ENCODE data around the gene SRPK3.

The SRPK3 gene

GRCh38 chrX:153782871-153783270 lies 2.0 kb downstream of the SRPK3 start:
- DNase-seq (ENCODE audit: low read depth in 2 of 2, low spot score in 1 of 2), result no peak

GRCh38 chrX:153783378-153784013 lies 2.7 kb downstream of the SRPK3 start:
- no peak for DNase-seq (ENCODE audit: low read depth in 2 of 2, low spot score in 1 of 2)

DNA sequence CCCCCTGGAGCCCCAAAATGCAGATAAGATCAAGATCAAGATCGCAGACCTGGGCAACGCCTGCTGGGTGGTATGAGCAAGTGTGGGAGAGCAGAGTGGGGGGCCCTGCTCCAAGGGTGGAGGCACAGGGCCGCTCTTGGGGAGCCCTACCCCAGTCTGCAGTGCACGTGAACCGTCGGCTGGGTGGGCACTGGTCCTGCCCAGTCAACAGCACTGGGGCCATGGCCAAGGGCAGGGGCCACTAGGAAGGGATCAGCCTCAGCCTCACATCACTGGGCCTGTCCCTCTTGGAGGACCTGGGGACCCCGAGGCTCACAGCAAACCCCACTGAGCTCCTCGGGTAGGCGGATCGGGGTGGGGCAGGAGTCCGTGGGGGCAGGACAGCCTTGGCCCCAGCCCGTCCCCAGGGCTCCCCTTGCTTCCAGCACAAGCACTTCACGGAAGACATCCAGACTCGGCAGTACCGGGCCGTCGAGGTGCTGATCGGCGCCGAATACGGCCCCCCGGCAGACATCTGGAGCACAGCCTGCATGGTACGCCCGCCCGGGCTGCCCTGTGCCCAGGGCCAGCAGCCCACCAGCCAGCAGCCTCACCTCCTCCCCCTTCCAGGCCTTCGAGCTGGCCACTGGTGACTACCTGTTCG lies 3.6 kb downstream of the SRPK3 start:
- no peak for DNase-seq (ENCODE audit: low read depth in 2 of 2, low spot score in 1 of 2)

- no peak for DNase-seq (ENCODE audit: low read depth in 2 of 2, low spot score in 1 of 2)
Measured at GRCh38 chrX:153786669-153787068, 5.8 kb downstream of the SRPK3 start.

DNA sequence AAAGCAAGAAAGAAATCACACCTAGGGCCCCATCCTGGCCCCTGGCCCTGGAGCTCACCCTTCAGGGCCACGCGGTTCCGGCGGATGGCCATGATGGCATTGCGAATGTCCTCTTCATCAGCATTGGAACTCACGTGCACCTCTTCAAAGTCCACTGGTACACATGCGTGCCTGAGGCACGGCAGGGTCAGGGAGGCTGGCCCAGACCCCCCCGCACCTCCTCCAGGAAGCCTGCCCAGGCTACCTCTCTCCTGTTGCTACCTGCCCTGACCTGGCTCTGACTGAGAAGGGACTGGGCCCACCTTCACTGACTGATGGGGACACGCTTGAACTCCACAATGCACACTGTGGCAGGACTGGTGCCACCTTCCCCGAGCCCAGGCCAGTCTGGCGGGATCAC lies 8.8 kb downstream of the SRPK3 start:
- DNase-seq (ENCODE audit: low read depth in 2 of 2, low spot score in 1 of 2), result no peak

GRCh38 chrX:153791104-153791852 lies 10.4 kb downstream of the SRPK3 start:
- DNase-seq (ENCODE audit: low read depth in 2 of 2, low spot score in 1 of 2), result no peak

GRCh38 chrX:153792368-153792767 lies 11.5 kb downstream of the SRPK3 start:
- no peak for DNase-seq (ENCODE audit: low read depth in 2 of 2, low spot score in 1 of 2)

- DNase-seq (ENCODE audit: low read depth in 2 of 2, low spot score in 1 of 2), result no peak
Measured at GRCh38 chrX:153793291-153793690, 12.4 kb downstream of the SRPK3 start.

DNA sequence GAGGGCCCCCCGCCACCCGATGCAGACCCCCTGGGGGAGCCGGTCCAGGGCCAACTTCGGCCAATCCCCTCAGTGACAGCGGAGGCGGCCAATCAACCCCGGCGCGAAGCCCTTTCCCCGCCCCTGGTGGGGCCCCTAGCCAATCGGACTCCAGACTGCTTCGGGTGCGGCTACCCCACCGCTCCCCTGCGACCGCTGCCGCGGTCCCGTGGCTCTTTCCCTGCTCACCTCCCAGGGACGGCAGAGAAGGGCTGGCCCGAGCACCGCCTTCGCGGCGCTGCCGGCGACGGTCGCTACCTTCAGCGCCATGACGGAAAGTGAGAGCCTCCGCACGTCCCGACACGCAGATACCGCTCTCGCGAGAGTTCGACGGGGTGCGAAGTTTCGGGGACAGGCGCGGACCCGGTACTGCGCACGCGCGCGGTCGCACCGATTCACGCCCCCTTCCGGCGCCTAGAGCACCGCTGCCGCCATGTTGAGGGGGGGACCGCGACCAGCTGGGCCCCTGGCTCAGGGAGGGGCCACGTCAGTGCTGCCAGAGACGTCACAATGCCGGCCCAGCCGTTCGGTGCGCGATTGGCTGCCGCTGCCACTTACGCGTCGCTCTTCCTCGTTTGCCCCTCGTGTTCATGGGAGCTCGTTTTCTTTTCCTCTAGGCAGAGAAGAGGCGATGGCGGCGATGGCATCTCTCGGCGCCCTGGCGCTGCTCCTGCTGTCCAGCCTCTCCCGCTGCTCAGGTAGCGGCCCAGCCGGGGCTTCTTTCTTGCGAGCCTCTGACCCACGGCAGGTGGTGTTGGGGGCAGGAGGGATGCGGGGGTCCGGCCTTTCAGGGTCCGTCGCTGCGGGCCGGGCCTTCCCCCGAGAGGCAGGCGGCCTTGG lies 13.4 kb downstream of the SRPK3 start, which contains the start of the genes IDH3G and SSR4:
IDH3G (minus strand) TSS at position 358 of the 879 bp plus-strand sequence; CDS start at position 309, 49 bp downstream.
SSR4 (plus strand) TSS at position 651 of the 879 bp plus-strand sequence; CDS start at position 671, 20 bp downstream.
- DNase-seq (ENCODE audit: low read depth in 2 of 2, low spot score in 1 of 2), result peak; percentile 82 to 86

GRCh38 chrX:153794897-153795816 lies 14.3 kb downstream of the SRPK3 start:
- peak in 1 of 2 donors; percentile 10 for DNase-seq (ENCODE audit: low read depth in 2 of 2, low spot score in 1 of 2)

- DNase-seq (ENCODE audit: low read depth in 2 of 2, low spot score in 1 of 2), result no peak
Measured at GRCh38 chrX:153797415-153798015, 16.7 kb downstream of the SRPK3 start.

DNA sequence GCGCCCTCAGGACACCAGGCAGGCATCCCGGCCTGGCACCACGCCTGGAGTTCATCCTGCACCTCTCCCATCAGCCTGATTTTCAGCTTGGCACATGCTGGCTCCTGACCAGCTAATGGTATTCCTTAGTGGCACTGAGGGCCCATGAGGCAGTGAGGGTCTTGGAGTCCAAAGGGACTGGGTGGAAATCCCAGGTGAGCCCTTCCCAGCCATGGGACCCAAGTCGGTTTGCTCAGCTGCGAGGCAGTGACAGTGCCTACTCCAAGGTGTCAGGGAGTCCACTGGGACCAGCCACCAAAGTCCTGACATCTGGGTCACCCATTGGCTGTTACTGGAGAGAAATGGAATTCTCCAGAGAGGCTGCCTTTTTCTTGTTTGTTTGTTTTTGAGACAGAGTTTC lies 18.5 kb downstream of the SRPK3 start:
- no peak for DNase-seq (ENCODE audit: low read depth in 2 of 2, low spot score in 1 of 2)

- no peak for DNase-seq (ENCODE audit: low read depth in 2 of 2, low spot score in 1 of 2)
Measured at GRCh38 chrX:153800177-153800722, 19.4 kb downstream of the SRPK3 start.

DNA sequence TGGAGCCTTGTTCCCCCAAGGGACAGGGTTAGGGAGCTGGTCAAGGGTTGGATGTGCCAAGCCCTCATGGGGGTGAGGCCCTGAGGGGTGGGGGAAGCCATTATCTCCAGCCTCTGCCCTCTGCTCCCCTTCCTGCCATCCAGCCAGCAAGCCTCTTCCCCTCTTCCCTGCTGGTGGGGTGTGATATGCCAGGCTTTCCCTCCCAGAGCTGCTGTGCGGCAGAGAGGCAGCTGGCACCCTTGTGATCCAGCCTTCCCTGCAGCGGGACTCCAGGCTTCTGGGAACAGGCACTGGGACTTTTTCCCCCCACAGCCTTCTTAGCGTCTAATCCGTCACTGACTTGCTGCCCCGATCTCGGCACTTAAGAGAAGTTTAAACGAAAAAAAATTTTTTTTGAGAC lies 19.9 kb downstream of the SRPK3 start:
- DNase-seq (ENCODE audit: low read depth in 2 of 2, low spot score in 1 of 2), result no peak

GRCh38 chrX:153801669-153802068 lies 20.8 kb downstream of the SRPK3 start:
- no peak for DNase-seq (ENCODE audit: low read depth in 2 of 2, low spot score in 1 of 2)

DNA sequence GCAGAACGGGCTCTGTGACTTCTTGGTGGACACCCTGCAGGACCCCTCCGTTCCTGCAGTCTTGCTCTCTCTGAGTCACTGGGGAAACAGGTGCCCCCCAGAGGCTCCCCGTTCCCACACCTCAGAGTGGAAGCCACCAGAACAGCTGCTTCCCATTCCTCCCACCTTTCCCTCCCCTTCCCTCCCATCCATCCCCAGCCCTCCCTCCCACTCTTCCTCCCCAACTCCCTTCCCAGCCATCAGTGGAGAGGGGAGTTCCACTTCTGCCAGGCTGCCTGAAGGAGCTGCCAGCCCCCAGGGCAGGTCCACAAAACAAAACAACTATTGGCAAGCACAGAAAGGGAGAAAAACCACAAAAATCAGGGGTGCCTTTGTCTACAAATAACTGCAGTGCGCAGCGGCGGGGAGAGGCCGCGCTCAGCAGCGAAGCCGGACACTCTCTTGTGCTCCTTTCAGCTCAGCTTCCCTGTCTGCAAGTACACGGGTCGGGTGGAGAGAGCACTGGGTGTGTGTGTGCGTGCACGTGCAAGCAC lies 21.7 kb downstream of the SRPK3 start:
- DNase-seq (ENCODE audit: low read depth in 2 of 2, low spot score in 1 of 2), result no peak

DNA sequence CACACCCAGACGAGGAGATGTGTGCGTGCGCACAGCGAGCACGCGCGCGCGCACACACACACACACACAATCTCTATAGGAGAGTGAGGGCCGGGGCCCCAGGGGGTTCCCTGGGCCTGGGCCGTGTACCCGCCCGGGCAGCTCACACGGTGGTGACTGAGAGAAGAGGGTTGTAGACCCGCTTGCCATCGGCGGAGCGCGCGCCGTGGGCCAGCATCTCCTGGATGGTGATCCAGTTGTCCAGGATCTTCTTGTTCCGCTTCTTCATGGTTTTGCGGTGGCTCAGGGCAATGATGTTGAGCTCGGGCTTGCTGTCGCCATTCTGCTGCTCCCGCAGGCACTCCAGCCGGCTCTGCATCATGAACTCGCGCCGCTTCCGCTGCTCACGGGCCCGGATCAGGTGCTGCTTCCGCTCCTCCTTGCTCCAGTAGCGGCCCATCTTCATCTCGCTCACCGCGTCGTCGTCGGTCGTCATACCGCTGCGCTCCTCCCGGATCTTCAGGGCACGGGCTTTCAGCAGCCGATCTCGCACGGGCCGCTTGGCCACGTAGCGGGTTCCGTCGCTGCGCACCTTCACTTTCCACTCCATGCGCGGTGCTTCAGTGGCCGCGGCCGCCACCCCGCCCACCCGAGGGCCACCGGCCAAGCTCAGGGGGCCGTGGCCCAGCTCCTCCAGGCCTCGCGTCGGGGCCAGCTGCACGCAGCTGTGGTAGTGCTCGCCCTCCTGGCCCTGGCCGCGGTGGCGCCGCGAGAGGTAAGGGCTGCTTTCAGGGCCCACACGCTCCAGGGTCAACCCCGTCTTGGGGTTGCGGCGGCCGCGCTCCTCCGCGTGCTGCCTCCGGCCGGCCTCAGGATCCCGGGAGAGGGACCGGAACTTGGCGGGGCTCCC lies 22.6 kb downstream of the SRPK3 start:
- DNase-seq (ENCODE audit: low read depth in 2 of 2, low spot score in 1 of 2), result no peak

DNA sequence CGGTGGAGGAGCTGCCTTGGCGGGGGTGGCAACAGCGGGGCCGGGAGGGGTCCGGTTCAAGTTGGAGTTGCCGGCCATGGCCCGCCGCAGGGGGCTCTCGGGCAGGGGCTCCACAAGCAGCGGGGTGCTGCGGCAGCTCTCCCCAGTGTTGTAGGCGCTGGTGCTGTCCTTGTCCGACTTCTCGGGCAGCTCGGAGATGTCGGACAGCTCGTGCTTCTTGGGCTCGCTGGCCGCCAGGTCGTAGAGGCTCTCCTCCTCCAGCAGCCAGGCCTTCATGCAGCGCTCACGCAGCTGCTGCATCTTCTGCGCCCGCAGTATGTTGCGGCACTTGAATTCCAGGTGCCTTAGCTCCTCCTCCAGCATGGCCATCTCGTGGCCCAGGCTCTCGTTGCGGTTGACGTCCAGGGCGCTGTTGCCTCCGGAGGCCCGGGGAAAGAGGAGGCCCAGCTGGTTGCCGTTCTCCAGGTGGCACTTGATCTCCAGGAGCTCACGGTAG lies 23.3 kb downstream of the SRPK3 start:
- DNase-seq (ENCODE audit: low read depth in 2 of 2, low spot score in 1 of 2), result no peak
